Osteocyte (in vitro differentiated cells): Measurements from ENCODE around the gene STIP1. TPM values are rescaled to one million over a fixed set of nuclear protein-coding genes. Genes with fewer than 3 reads are reported as not detected.
A peak's percentile ranks its signal among the peaks of the same experiment; 100 is the strongest.

Source experiments
- DNase-seq: peaks from one replicate; pipeline ENCODE4 v3.0.0; 2021; ENCODE audit warnings: mixed read lengths; ENCODE audit not compliant: unreplicated experiment; ENCODE audit errors: extremely low spot score
- H3K27ac Mint-ChIP-seq: one replicate; pipeline ENCODE4 v1.8.0; 2021; ENCODE audit warnings: mild to moderate bottlenecking, mixed read lengths; ENCODE audit not compliant: unreplicated experiment
- H3K27me3 Mint-ChIP-seq: one replicate; pipeline ENCODE4 v1.8.0; 2021; ENCODE audit warnings: mixed read lengths; ENCODE audit not compliant: unreplicated experiment
- H3K36me3 Mint-ChIP-seq: one replicate; pipeline ENCODE4 v1.8.0; 2021; ENCODE audit warnings: mixed read lengths; ENCODE audit not compliant: unreplicated experiment
- H3K4me1 Mint-ChIP-seq: one replicate; pipeline ENCODE4 v1.8.0; 2021; ENCODE audit warnings: mixed read lengths; ENCODE audit not compliant: unreplicated experiment
- H3K4me3 Mint-ChIP-seq: one replicate; pipeline ENCODE4 v1.8.0; 2021; ENCODE audit warnings: mild to moderate bottlenecking, moderate library complexity, mixed read lengths; ENCODE audit not compliant: unreplicated experiment
- H3K9me3 Mint-ChIP-seq: one replicate; pipeline ENCODE4 v1.8.0; 2021; ENCODE audit warnings: mixed read lengths; ENCODE audit not compliant: unreplicated experiment
- CTCF ChIP-seq: fragments of 200-600 bp; sonication (generic); IDR thresholded peaks from 2 replicates; pipeline ENCODE4 v1.5.0; 2021; ENCODE audit warnings: antibody characterized with exemption, mild to moderate bottlenecking, moderate library complexity
- total RNA-seq: library from RNA; stranded (reverse); gene quantifications from 2 replicates; pipeline ENCODE4 v1.2.1, GENCODE V29; 2021

The STIP1 gene
- total RNA-seq, 1 donor from 2014 or later = 109 TPM

GRCh38 chr11:64253481-64253880 is 67.5 kb downstream of the STIP1 start:
- DNase-seq = no peak
- Mint-ChIP-seq H3K27me3 (no peaks in the 10 kb centered on the region), H3K9me3 (no peaks in the 10 kb centered on the region), H3K4me3 (peak overlapping the region; percentile 53), H3K27ac (peak overlapping the region; percentile 34), H3K4me1 (peaks cover 22% of the 10 kb centered on the region), H3K36me3 (no peaks in the 10 kb centered on the region)
- TF ChIP-seq CTCF = no peak

Other genes with a start within 250 kb of the STIP1 start
- 24.0 and 28.1 TPM in 2 replicates for gene NAA40, start 247.2 kb upstream of the STIP1 start, total RNA-seq
- 253 and 265 TPM in 2 replicates for gene COX8A, start 211.6 kb upstream of the STIP1 start, total RNA-seq
- gene OTUB1, start 199.7 kb upstream of the STIP1 start, total RNA-seq = 66.2 and 71.4 TPM in 2 replicates
- 0.54 and 0.65 TPM in 2 replicates for gene FLRT1, start 150.2 kb upstream of the STIP1 start, total RNA-seq
- gene MACROD1, start 20.1 kb upstream of the STIP1 start, total RNA-seq = 22.3 and 29.6 TPM in 2 replicates
- gene FERMT3, start 20.6 kb downstream of the STIP1 start, total RNA-seq = 0.94 and 1.4 TPM in 2 replicates
- 39.2 and 39.7 TPM in 2 replicates for gene TRPT1, start 40.0 kb downstream of the STIP1 start, total RNA-seq
- 43.7 and 46.8 TPM in 2 replicates for gene NUDT22, start 40.1 kb downstream of the STIP1 start, total RNA-seq
- gene DNAJC4, start 44.4 kb downstream of the STIP1 start, total RNA-seq = 46.5 and 49.9 TPM in 2 replicates
- gene VEGFB, start 48.4 kb downstream of the STIP1 start, total RNA-seq = 205 and 217 TPM in 2 replicates
- gene FKBP2, start 54.9 kb downstream of the STIP1 start, total RNA-seq = 52.9 and 54.7 TPM in 2 replicates
- gene PPP1R14B, start 60.8 kb downstream of the STIP1 start, total RNA-seq = 270 and 286 TPM in 2 replicates
- gene PLCB3, start 65.4 kb downstream of the STIP1 start, total RNA-seq = 30.2 and 32.0 TPM in 2 replicates
- 68.3 and 73.6 TPM in 2 replicates for gene BAD, start 98.5 kb downstream of the STIP1 start, total RNA-seq
- 68.0 and 71.4 TPM in 2 replicates for gene GPR137, start 99.7 kb downstream of the STIP1 start, total RNA-seq
- 0.39 and 0.43 TPM in 2 replicates for gene KCNK4, start 105.1 kb downstream of the STIP1 start, total RNA-seq
- gene CATSPERZ, start 114.2 kb downstream of the STIP1 start, total RNA-seq = not detected in 2 replicates
- 32.7 and 37.4 TPM in 2 replicates for gene ESRRA, start 119.4 kb downstream of the STIP1 start, total RNA-seq
- gene TRMT112, start 131.4 kb downstream of the STIP1 start, total RNA-seq = 159 and 174 TPM in 2 replicates
- 215 and 217 TPM in 2 replicates for gene PRDX5, start 131.9 kb downstream of the STIP1 start, total RNA-seq
- 0.30 TPM in 1 of 2 replicates, not detected in the other for gene CCDC88B, start 154.0 kb downstream of the STIP1 start, total RNA-seq
- 33.7 and 35.9 TPM in 2 replicates for gene RPS6KA4, start 173.0 kb downstream of the STIP1 start, total RNA-seq